Measurements from ENCODE around the gene HIGD1A. TPM values are rescaled to one million over a fixed set of nuclear protein-coding genes. Genes with fewer than 3 reads are reported as not detected.
A peak's percentile ranks its signal among the peaks of the same experiment; 100 is the strongest.

Gene HIGD1A
- total RNA-seq, 1 donor from 2014 or later, result 117 TPM

DNA sequence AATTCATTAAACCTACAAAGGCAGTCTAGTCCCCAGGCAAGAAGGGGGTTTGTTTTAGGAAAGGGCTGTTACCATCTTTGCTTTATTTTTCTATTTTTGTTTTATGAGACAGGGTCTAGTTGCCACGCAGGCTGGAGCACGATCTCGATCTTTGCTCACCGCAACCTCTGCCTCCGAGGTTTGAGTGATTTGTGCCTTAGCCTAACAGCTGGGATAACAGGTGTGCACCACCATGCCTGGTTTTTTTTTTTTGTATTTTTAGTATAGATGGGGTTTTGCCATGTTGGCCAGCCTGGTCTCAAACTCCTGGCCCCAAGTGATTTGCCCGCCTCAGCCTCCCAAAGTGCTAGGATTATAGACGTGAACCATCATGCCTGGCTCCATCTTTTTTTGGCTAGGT, 4.9 kb downstream of the HIGD1A start:
- no peak for DNase-seq

DNA sequence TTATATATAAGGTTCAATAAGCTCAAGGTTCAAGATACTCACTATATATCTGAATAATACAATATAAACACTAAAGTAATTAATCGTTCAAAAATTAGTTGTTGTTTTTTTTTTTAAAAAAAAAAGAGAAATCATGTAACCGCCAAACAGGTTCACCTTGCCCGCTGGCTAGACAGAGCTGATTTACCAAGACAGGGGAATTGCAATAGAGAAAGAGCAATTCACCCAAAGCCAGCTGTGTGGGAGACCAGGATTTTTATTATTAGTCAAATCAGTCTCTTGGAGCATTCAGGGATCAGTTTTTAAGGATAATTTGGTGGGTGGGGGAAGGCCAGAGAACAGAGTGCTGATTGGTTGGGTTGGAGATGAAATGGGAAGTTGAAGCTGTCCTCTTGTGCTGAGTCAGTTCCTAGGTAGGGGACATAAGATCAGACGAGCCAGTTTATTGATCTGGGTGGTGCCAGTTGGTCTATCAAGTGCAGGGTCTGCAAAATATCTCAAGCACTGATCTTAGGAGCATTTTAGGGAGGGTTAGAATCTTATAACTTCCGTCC, 7.9 kb downstream of the HIGD1A start:
- DNase-seq, result no peak

DNA sequence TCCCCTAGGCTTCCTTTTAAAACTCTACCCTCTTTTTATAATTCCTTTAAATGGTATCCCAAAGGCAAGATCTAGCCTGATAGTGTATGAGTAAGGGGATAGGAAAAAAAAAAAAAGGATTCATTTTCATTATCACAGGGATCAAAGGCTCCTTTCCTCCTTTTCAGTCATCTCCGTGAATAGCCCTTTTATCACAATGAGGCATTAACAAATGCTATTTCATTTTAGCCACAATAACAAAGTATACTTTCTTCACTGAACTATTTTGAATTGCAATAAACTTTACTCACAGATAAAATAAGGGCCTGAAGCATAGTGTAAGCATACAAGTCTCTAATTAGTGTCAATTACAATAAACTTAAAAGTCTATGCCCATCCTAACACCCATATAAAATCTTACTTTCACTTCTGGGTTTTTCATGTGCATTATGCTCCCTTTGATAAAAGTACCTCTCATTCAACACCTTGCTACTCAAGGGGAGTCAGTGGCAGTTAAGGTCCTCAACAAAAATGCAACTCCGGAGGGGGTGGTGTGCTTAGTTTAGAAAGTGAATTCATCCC, 8.6 kb downstream of the HIGD1A start:
- no peak for DNase-seq

DNA sequence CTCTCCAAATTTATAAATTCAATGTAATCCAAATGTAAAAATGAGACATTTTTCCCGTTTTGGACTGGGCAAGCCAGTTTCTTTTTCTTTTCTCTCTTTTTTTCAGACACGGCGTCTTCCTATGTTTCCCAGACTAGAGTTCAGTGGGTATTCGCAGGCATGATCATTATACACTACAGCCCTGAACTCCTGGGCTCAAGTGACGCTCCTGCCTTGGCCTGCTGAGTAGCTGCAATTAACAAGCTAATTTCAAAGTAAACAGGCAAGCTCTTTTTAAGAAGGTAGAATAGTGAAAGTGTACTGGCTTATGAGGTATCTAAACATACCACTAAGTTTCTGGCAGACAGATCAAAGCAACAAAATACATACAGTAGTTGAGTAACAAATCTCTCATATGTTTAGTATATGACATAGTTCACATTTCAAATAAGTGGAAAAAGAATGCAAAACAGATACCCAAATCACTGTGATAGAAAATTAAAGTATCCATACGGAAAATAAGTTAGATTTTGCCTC, 13.5 kb downstream of the HIGD1A start:
- no peak for DNase-seq

DNA sequence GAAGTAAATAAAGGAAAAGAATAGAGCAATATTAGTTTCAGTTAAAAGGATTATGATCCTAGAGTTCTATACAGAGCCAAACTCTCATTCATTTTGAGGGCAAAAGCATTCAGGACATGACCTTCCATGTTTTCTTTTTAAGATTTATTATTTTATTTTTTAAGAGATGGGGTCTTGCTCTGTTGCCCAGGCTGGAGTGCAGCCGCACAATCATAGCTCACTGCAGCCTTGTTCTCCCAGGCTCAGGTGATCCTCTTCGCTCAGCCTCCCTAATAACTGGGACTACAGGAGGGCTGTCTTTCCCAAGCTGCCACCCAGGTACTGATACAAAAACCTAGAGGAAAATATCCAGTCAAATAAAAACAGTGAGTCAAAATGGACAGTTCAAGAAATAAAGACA, 17.7 kb downstream of the HIGD1A start:
- DNase-seq, result no peak

DNA sequence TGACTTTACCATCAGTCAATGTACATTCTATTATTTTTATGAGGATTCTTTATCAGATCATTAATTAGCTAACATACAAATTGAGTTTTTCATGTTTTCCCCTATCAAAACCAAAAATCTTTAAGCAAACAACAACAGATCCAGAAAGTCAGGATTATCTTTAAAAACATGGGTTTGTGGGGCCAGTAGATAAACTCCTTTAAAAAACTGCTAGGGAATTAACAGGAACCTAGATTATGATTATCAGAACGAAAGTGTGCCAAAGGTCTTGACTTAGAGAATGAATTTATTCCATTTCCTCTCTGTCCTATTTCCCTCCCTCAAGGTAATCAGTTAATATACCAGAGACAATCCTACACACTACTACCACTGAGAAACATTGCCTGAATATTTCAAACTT, 18.1 kb downstream of the HIGD1A start:
- no peak for DNase-seq

DNA sequence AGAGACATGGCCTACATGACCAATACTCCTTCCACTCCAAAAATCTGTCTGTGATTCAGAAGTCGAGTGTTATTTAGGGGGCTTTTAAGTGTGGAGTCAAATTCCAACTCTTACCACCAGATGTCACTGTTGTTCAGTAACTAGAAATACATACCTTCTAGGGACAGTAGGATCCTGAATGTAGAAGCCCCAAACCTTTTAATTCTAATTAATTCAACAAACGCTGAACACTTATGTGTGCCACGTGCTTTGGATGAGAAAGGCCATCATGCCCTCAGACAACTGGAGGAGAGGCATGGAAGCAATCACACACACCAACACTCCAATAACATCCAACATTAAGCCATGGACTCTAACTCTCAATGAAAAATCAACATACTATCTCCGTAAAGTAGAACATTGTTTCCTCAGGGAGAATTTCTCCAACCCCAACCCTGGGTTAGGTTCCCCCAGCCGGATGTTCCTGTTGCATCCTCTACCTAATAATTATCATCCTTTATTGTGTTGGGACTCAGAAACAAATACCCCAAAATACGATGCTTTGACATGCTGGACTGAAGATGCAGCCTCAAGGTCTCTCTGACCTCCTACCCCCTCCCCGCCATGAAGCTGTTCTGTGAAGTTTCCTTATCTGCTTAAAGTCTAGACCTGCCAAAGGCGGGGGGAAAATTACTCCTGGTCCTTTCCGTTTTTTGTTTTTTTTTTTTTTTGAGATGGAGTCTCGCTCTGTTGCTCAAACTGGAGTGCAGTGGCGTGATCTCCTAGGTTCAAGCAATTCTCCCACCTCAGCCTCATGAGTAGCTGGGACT, 23.2 kb downstream of the HIGD1A start:
- DNase-seq, result no peak

DNA sequence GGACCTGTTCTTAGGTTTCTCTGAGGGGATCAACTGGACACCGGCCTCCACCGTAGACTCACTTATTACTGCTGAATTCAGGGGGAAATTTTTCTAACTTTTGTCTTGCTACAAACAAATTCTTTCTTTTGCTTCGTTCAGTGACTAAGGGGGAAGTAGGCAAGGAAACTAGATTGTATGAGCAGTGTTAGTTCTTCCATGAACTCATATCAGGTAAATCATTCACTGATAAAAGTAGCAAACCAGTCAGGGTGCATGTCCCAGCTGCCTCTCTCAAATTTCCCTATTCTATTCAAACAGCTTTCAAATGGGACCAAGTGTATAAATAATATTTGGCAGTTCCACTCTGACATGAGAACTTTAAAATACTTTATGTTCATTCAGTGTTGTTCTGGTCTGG, 23.9 kb downstream of the HIGD1A start:
- DNase-seq, result no peak

DNA sequence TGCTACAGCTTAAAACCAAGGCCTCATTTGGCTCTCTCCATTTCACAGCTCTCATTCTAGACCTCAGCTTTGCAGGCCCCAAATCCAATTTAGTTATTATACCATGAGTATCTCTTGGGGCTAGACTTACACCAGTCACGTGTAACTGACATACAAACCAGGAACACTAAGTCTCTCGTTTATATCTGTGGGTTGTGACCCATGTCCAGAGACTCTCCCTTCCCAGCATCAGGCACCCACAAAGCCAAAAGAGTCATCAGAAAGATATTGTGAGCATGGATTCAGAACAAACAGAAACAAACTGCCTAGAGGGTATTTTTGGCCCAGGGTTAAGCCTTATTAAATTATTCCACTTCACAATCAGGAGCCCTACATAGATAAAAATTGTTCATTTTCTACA, 25.6 kb downstream of the HIGD1A start:
- no peak for DNase-seq

DNA sequence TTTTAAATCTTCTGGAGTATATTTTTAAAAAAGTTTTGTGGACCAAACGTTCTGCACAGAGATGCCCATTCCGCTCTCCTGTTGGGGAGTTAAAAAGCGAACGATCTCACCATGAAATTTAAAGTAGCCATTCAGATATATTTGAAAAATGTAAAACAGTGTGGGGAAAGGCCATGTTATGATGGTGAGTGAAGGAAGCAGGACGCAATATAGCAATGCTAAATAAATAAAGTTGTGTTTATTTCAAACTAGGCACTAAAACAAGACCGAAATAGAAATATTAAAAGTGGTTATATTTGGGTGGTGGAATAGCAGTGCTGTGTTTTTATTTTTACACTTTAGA, 30.9 kb downstream of the HIGD1A start:
- DNase-seq, result no peak

DNA sequence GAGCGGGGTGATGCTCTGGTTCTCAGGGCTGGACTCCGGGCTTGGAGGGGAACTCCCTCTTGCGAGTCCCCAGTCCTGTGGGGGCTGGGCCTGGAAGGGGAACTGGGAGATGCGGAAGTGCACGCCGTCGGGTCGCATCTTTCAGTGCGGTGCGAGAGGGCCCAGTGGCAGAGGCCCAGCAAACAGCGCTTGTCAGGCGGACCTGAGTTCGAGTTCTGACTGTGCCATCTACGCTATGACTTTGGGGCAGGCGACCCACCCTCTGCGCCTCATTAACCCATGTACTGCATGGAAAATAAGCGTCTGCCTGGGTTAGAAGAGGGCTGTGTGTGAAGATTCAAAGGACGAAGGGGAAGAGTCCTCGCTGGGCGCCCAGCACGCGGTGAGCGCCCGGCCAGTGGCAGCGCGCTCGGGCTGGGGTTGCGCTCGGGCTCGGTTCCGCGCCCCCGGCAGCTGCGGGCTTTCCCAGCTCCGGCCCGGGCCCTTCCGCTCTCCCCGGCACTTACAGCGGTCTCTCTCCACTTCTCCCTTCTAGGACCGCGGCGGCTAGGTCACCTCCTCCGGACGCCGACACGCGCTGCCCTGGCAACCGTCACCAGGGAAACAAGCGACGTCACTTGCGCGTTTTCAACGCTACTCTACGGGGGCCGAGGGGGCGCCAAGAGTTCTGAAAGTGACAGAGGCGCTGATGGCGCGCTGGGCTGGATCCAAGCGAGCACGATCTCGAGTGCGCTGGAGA, 31.5 kb downstream of the HIGD1A start, which contains the start of gene CCDC13:
TSS of gene CCDC13 (minus strand) at position 584 of the 739 bp plus-strand sequence. CDS start 14,908 bp downstream, outside the sequence.
- DNase-seq, result peak; percentile 86

DNA sequence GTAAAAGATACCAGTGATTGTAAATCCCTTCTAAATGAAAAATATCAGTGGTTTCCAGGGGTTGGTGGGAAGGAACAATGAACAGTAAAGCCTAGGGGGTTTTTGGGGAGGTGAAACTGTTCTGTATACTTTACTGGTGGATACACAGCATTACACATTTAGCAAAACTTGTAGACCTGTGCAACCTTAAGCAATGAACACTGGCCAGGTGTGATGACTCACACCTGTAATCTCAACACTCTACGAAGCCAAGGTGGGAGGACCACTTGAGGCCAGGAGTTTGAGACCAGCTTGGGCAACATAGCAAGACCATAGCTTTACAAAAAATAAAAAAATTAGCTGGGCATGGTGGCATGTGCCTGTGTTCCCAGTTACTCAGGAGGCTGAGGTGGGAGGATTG, 33.0 kb downstream of the HIGD1A start:
- no peak for DNase-seq

DNA sequence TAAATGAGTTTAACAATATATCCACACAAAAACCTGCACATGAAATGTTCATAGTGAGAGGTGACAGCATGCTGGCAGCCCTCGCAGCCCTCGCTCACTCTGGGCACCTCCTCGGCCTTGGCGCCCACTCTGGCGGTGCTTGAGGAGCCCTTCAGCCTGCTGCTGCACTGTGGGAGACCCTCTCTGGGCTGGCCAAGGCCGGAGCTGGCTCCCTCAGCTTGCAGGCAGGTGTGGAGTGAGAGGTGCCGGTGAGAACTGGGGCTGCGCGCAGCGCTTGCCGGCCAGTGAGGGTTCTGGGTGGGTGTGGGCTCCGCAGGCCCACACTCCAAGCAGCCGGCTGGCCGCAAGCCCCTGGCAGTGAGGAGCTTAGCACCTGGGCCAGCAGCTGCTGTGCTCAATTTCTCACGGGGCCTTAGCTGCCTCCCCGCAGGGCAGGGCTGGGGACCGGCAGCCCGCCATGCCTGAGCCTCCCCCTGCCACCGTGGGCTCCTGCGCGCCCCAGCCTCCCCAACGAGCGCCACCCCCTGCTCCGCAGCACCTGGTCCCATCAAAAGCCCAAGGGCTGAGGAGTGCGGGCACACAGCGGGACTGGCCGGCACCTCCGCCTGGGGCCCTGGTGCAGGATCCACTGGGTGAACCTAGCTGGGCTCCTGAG, 34.7 kb downstream of the HIGD1A start:
- no peak for DNase-seq

DNA sequence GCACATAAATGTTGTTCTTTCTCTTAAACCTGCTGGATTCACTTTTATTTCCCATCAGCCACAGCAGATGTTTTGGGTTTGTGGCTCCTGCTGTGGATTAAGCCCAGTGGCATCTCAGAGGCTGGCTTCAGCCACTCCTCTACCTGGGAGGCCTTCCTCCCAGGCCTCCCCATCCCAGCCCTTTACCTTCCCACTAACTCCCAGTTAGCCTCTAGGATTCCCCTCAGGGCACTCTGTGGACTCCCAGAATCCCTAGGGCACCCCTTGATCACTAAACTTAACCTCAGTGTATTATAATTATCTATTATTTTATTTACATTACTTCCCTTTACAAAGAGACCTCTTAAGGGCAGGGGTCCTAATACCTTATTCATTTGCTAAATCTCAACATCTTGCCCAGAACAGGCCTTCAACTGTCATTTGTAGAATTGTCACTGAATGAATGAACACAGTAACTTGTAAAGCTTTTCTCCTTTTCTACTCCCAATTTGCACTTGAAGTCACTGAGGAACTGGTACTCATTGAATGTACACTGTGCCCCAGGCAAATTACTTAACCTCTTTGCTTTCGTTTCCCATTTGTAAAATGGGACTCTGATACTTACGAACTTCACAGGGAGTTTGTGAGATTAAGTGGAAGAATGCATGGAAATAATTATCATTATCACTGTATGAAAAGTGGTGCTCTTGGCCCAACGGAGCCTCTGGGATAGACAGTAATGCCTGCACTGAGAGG, 39.6 kb downstream of the HIGD1A start:
- no peak for DNase-seq

DNA sequence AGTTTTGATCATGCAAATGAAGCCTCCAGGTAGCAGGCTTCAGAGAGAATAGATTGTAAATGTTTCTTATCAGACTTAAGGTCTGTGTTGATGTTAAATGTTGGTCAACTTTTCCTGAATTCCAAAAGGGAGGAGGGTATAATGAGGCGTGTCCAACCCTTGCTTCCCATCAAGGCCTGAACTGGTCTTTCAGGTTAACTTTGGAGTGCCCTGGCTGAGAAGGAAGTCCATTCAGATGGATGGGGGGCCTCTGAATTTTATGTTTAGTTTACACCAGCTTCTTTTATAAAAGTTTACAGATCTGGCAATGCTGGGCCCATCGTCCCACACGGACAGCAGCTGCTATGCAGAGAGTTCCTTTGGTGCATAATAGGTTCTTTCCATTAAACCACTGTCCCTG, 40.2 kb downstream of the HIGD1A start:
- DNase-seq, result no peak

DNA sequence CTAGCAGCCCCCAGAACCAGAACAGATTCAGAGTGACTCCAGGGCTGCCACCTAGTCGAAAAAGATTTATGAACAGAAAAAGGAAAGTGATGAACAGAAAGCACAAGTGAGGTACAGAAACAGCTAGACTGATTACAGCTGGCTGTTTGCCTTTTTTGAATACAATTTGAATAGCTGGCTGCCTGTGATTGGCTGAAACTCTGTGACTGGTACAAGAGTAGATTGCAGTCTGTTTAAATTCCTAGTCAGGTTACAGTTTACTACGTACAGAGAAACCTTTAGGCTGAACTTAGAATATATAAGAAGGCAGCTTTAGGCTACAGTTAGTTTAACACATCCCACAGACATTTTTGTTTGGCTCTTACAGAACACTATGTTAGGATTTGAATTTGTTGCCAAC, 41.3 kb downstream of the HIGD1A start:
- no peak for DNase-seq

DNA sequence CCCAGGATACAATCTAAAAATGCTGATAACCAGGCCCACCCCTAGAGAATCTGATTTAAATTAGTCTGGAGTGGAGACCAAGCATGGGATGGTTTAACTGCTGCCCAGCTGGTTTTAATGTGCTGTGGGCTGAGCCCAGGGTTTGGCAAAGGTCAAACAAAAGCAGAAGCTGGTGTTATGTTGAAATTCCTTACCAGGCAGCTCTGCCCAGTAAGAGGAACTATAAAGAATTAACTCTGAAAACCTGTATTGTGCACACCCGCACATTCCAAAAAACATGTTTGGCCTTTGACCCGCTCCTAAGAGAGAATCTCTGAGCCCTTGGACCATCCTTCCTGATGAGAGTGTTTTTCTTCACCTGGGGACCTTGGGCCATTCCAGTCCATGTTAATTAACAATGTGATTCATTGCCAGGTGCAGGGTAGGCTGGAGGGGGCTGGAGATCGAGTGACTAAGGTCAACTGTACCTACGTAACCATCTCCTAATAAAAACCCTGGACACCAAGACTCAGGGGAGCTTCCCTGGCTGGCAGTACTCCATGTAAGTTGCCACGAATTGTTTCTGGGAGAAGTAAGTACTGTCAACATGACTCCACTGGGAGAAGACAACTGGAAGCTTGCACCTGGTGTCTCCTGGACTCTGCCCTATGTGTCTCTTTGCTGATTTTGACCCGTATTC, 42.1 kb downstream of the HIGD1A start:
- DNase-seq, result no peak

DNA sequence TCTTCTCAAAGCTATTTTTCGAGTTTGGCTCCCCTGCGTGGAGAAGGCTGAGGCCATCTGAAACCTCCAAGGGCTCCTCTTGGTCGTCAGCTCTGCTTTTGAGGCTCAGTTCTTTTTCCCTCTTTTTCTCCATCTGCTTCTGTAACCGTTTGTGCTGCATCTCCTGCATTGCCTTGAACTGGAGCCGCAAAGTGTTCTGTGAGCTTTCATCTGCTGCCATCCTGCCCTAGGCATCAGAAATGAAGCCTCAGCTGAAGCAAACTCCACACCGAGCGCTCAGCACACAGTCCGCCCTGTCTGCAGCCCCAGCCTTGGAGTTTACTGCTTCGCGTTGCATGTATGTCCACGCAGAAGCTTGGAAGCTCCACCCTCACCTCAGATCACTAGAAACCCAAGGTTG, 46.2 kb downstream of the HIGD1A start:
- DNase-seq, result no peak

DNA sequence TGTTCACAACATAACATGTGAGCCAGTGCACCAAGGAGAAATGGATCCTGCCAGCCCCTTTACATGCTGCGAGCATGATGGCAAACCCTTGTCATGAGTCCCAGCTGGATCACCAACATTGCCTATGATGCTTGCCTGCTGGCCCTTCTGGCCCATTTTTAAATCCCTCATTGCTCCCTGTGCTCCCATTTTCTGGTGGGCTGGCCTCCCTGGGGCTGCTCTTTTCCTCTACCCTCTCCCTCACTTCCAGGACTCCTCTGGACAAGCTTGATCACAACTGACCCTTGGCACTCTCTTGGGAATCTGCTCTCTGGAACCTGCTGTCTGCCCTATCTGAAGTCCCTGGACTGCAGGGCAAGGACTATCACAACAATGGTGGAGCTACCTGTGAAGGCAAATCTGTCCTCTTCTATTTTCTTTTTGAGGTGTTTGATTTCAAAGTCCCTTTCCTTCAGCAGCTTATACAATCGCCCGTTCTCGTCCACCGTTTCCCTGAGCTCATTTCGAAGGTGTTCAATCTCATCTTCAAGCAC, 47.5 kb downstream of the HIGD1A start:
- DNase-seq, result no peak

DNA sequence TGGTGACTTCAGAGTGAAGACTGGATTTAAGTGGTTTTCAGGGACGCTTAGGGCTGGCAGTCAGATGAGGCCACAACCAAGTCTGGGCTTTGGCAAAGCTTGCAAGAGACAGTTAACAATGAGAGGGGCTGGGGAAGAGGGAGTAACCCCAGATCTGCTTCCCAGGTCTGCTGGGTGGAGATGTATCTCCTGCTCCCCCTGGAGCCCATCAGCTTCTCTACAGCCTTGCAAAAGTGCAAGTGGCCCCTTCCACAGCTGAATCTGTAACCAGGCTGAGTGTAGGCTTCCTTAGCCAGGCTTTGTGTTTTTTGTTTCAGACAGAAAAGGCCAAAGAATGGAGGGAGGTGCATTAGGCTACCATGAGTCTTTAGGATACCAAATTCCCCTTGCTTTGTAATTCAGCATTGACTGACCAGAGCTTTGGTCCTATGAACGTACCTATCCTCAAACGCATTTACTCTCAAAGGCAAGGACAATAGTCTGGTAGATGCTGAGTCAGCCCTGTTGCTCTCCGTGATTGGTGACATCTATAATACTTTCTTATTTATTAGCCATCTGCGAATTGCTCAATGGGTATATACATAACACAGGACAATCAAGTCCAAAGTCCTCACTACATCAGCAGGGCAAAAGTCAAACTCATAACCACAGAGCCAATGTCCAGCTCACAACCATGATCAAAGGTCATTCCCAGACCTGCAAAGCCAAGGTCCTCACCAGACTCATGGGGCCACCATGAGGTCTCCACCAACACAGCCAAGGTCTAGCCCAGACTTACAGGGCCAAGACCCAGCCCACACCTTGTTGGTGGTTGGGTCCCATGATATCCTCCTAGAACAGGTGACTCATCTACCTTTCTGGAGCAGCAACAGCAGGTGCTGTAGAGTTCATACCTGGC, 48.4 kb downstream of the HIGD1A start:
- no peak for DNase-seq
